Fibroblast of the aortic adventitia (primary cell): Measurements from ENCODE around the gene SPTAN1. TPM values are rescaled to one million over a fixed set of nuclear protein-coding genes. Genes with fewer than 3 reads are reported as not detected.

Experiments
- DNase-seq: peaks from one replicate; pipeline ENCODE4 v3.0.0-alpha.2; 2010; ENCODE audit warnings: low read depth
- H3K4me3 ChIP-seq: 2 replicates; pipeline ENCODE4 v1.5.1; 2011; ENCODE audit warnings: low read depth, mild to moderate bottlenecking, control low read depth, low read length, moderate library complexity
- total RNA-seq: library from RNA; depleted of rRNA; stranded (reverse); fragments of >200 nt; gene quantifications from 2 replicates; pipeline ENCODE4 v1.2.3, GENCODE V29; 2012; ENCODE audit warnings: low replicate concordance
- TF ChIP-seq, protein P1 (sequence below): IDR thresholded peaks from 2 replicates; pipeline ENCODE4 v1.5.1; 2011; ENCODE audit warnings: mild to moderate bottlenecking, low read length, control low read depth, inconsistent platforms; ENCODE audit not compliant: insufficient read depth

Gene SPTAN1
- total RNA-seq, 1 donor = 287 TPM

DNA sequence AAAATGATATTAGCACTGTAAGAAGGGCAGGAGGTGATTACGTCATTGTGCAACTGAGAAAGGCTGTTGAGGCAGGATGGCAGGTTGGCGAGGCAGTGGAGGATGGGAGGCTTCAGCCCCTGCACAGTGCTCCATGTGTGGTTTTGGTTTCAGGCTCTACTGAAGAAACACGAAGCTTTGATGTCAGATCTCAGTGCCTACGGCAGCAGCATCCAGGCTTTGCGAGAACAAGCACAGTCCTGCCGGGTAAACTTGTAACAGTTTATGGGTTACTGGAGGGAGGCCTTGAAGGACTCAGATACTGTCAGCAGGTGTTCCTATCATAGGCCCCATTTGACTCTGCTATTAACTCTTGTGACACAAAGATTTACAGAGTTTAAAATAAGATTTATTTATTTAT, 35.1 kb downstream of the SPTAN1 start:
- DNase-seq = no peak
- TF ChIP-seq, protein P1, sequence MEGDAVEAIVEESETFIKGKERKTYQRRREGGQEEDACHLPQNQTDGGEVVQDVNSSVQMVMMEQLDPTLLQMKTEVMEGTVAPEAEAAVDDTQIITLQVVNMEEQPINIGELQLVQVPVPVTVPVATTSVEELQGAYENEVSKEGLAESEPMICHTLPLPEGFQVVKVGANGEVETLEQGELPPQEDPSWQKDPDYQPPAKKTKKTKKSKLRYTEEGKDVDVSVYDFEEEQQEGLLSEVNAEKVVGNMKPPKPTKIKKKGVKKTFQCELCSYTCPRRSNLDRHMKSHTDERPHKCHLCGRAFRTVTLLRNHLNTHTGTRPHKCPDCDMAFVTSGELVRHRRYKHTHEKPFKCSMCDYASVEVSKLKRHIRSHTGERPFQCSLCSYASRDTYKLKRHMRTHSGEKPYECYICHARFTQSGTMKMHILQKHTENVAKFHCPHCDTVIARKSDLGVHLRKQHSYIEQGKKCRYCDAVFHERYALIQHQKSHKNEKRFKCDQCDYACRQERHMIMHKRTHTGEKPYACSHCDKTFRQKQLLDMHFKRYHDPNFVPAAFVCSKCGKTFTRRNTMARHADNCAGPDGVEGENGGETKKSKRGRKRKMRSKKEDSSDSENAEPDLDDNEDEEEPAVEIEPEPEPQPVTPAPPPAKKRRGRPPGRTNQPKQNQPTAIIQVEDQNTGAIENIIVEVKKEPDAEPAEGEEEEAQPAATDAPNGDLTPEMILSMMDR = no peak
- H3K4me3 ChIP-seq = no peak overlapping the region

DNA sequence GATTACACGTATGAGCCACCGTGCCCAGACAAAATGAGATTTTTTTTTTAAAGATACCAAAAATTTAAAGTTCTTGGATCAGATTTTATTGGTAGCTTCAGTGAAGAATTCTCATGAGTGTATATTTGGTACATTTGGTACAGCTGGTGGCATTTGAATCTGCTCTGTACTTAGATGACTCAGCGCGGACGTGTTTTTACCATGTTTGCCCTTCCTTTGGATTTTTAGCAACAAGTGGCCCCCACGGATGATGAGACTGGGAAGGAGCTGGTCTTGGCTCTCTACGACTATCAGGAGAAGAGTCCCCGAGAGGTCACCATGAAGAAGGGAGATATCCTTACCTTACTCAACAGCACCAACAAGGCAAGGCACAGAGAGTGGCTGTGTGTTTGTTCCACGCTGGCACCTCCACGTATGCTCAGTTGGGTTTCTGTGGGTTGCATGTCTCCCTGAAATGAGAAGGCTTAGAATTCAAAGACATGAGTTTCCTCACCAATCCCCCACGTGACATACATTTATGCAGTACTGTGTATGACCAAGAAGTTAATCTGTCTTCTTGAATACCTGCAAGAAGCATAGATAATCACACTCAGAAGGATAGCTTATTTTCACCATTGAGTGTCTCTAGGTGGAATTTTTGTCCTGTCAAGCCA, 36.3 kb downstream of the SPTAN1 start:
- H3K4me3 ChIP-seq = no peak overlapping the region
- TF ChIP-seq, protein P1 = no peak
- no peak for DNase-seq

DNA sequence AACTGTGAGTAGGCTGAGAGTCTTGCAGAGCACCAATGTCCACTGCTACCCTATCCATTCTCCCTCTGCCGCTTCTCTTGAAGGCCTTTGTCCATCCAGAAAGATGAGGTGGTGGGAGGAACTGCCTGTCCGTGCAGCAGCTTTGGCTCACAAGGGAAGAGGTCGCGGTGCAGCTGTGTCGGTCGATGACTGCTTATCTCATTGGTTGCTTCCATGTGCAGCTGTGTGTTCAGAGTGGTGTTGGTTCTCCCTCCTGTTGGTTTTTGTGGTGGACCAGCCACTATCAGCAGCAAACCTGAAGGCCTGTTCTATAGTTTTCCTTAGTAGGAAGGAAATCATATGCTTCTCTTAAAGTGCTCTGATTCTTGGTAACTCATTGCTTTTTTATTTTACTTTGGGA, 40.7 kb downstream of the SPTAN1 start:
- DNase-seq = no peak
- H3K4me3 ChIP-seq = no peak overlapping the region
- TF ChIP-seq, protein P1 = no peak

DNA sequence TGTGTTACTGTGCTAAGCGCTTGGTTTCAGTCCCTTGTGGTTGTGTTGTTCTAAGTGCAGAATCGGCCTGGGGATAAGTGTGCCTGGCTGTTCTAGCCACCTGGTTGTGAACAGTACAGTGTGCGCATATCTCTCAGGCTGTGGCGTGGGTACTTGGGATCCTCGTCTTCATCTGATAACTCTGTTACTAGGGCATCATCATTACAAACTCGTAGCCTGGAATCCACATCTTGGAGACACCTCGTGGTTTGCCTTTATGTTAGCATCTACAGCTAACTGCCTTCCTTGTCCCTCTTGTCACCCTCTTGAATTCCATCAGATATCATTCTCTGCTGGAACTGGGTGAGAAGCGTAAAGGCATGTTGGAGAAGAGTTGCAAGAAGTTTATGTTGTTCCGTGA, 41.5 kb downstream of the SPTAN1 start:
- TF ChIP-seq, protein P1 = no peak
- no peak for DNase-seq
- no peak overlapping the region for H3K4me3 ChIP-seq

DNA sequence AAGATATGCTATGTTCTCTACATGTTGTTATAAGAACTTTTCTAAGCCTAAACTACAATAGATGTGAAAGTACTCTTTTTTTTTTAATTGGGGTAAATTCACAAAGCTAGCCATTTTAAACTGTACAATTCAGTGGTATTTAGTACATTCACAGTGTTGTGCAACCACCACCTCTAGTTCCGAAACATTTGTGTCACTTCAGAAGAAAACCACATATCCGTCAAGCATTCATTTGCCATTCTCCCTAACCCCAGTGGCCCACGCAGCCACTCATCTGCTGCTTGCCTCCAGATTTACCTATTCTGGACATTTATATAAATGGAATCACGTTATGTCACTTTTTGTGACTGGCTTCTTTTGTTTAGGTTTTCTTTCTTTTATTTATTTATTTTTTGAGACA, 43.1 kb downstream of the SPTAN1 start:
- TF ChIP-seq, protein P1 = no peak
- no peak for DNase-seq
- H3K4me3 ChIP-seq = no peak overlapping the region

DNA sequence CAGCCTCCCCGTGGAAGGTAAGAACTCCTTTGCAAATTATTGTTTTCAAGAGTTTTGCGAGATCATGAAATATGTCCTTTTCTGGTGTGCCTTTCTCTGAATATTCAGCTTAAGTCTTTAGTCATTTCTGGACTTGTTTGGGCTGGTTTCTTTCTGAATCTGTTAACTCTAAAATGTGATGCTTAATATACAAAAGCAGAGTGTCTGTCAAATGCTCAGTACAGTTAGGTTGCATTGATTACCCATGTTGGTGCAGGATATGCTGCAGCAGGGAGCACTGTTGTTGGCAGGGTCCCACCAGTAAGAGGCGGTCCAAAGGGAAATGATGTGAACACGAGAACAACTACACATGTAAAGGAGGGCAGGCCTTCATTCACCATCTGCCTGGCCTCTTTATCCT, 47.7 kb downstream of the SPTAN1 start:
- DNase-seq = no peak
- H3K4me3 ChIP-seq = no peak overlapping the region
- TF ChIP-seq, protein P1 = no peak

DNA sequence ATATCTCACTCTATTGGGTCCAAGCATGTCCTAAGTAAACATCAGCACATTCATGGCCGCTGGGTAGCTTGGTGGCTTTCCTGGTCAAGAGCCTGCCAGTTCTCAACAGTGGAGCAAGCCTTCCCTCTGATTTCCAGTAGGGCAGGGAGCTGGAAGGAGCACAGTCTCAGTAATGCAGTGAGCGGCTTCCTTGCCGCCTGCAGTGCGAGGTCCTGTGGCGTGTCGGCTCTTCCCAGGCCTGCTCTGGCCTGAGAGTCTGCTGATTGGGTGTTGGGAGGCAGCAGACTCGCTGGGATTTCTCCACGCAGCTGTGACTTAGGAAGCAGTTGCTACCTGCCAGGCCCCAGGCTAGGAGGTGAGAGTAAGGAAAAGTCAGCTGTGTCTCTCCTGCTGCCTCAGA, 51.3 kb downstream of the SPTAN1 start:
- DNase-seq = no peak
- TF ChIP-seq, protein P1 = no peak
- H3K4me3 ChIP-seq = no peak overlapping the region
